Mesendoderm (in vitro differentiated cells): Measurements from ENCODE around the gene SLC16A14.

Experiments
- DNase-seq: peaks from one replicate; pipeline ENCODE4 v3.0.0; 2013
- H2AK5ac ChIP-seq: 2 replicates; pipeline ENCODE4 v1.6.1; 2013; ENCODE audit warnings: low read length, inconsistent platforms
- H2BK120ac ChIP-seq: 2 replicates; pipeline ENCODE4 v1.6.1; 2013; ENCODE audit warnings: low read depth, mild to moderate bottlenecking, low read length, moderate library complexity, mixed read lengths
- H2BK15ac ChIP-seq: replicated peaks from 2 replicates; pipeline ENCODE4 v1.6.1; 2013; ENCODE audit warnings: low read depth, mild to moderate bottlenecking, moderate library complexity
- H2BK5ac ChIP-seq: 2 replicates; pipeline ENCODE4 v1.6.1; 2013; ENCODE audit warnings: low read length, inconsistent platforms
- H3K18ac ChIP-seq: 2 replicates; pipeline ENCODE4 v1.6.1; 2013; ENCODE audit warnings: mild to moderate bottlenecking, low read length, mixed read lengths
- H3K23ac ChIP-seq: one replicate; pipeline ENCODE4 v1.6.1; 2013; ENCODE audit warnings: low read length
- H3K27ac ChIP-seq: 2 replicates; pipeline ENCODE4 v1.5.1; 2013; ENCODE audit warnings: low read depth, mild to moderate bottlenecking, inconsistent platforms, low read length, moderate library complexity
- H3K27me3 ChIP-seq: 2 replicates; pipeline ENCODE4 v1.6.1; 2013; ENCODE audit warnings: low read length, control low read depth, mild to moderate bottlenecking, inconsistent platforms; ENCODE audit not compliant: insufficient read depth, poor library complexity
- H3K36me3 ChIP-seq: 2 replicates; pipeline ENCODE4 v1.6.1; 2013; ENCODE audit warnings: low read length, inconsistent platforms; ENCODE audit not compliant: control insufficient read depth, insufficient read depth
- H3K4ac ChIP-seq: one replicate; pipeline ENCODE4 v1.6.1; 2013; ENCODE audit warnings: low read depth, mild to moderate bottlenecking, low read length, moderate library complexity
- H3K4me1 ChIP-seq: 2 replicates; pipeline ENCODE4 v1.6.1; 2013; ENCODE audit warnings: low read depth, low read length, inconsistent platforms; ENCODE audit not compliant: control insufficient read depth
- H3K4me2 ChIP-seq: 2 replicates; pipeline ENCODE4 v1.6.1; 2013; ENCODE audit warnings: low read length
- H3K4me3 ChIP-seq: 2 replicates; pipeline ENCODE4 v1.5.1; 2013; ENCODE audit warnings: mild to moderate bottlenecking, low read length
- H3K56ac ChIP-seq: one replicate; pipeline ENCODE4 v1.6.1; 2013; ENCODE audit warnings: low read length
- H3K79me1 ChIP-seq: 2 replicates; pipeline ENCODE4 v1.6.1; 2013; ENCODE audit warnings: low read length, inconsistent platforms
- H3K79me2 ChIP-seq: 2 replicates; pipeline ENCODE4 v1.6.1; 2013; ENCODE audit warnings: mild to moderate bottlenecking, low read length; ENCODE audit not compliant: control insufficient read depth, insufficient read depth
- H3K9ac ChIP-seq: 2 replicates; pipeline ENCODE4 v1.6.1; 2013; ENCODE audit warnings: low read length, inconsistent platforms
- H4K5ac ChIP-seq: one replicate; pipeline ENCODE4 v1.6.1; 2013; ENCODE audit warnings: low read length
- H4K8ac ChIP-seq: one replicate; pipeline ENCODE4 v1.6.1; 2013; ENCODE audit warnings: low read depth, mild to moderate bottlenecking, control low read depth, low read length, moderate library complexity
- WGBS: extraction: QIAGEN DNeasy Blood & Tissue Kit; methylation state at CpG from one replicate; pipeline ENCODE4 v1.1.7; 2013; ENCODE audit warnings: low lambda C conversion rate, missing lambda C conversion rate; ENCODE audit not compliant: insufficient coverage; ENCODE audit errors: extremely low coverage; 5-methylcytosine and 5-hydroxymethylcytosine counted together

SLC16A14 gene

GRCh38 chr2:230085201-230085600 lies 16.5 kb upstream of the SLC16A14 start:
- H3K4me2 ChIP-seq = no peak overlapping the region
- H3K79me2 ChIP-seq = no peaks in the 10 kb centered on the region
- H2BK120ac ChIP-seq = no peak overlapping the region
- H3K23ac ChIP-seq = no peak overlapping the region
- no peak overlapping the region for H3K27ac ChIP-seq
- no peak overlapping the region for H3K4me3 ChIP-seq
- H3K4me1 ChIP-seq = no peaks in the 10 kb centered on the region
- no peaks in the 10 kb centered on the region for H3K27me3 ChIP-seq
- H3K56ac ChIP-seq = no peak overlapping the region
- no CpG with 5 or more reads among the region's 7 CpGs for WGBS
- no peak overlapping the region for H3K9ac ChIP-seq
- no peak overlapping the region for H4K5ac ChIP-seq
- H3K18ac ChIP-seq = no peak overlapping the region
- no peak overlapping the region for H2BK5ac ChIP-seq
- H2BK15ac ChIP-seq = no peak overlapping the region
- H3K79me1 ChIP-seq = no peaks in the 10 kb centered on the region
- DNase-seq = no peak
- H4K8ac ChIP-seq = no peak overlapping the region
- no peaks in the 10 kb centered on the region for H3K36me3 ChIP-seq
- H2AK5ac ChIP-seq = no peak overlapping the region
- no peak overlapping the region for H3K4ac ChIP-seq

- no peak overlapping the region for H2BK15ac ChIP-seq
- no CpG with 5 or more reads among the region's 5 CpGs for WGBS
- peak; percentile 7 for DNase-seq
These were observed 9.3 kb upstream of the SLC16A14 start for GRCh38 chr2:230077851-230078547.

DNA sequence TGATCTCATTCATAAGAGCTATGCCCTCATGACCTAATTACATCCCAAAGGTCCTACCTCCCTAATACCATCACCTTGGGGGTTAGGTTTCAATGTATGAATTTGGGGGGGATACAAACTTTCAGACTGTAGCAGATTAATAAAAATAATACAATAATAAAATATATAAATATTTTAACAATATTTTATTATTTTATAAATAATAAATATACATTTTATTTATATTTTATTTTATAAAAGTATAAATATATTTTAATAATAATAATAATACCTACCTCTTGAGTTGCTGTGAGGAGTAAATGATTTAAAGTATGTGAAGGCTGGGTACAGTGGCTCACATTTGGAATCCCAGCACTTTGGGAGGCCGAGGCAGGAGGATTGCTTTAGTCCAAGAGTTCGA lies 8.1 kb upstream of the SLC16A14 start:
- Histone ChIP-seq H3K36me3 (no peaks in the 10 kb centered on the region), H3K79me2 (no peaks in the 10 kb centered on the region), H4K8ac (no peak overlapping the region), H2BK120ac (no peak overlapping the region), H3K79me1 (no peaks in the 10 kb centered on the region), H2BK5ac (no peak overlapping the region), H3K18ac (no peak overlapping the region), H3K56ac (no peak overlapping the region), H3K23ac (no peak overlapping the region), H3K4me1 (no peaks in the 10 kb centered on the region), H2AK5ac (no peak overlapping the region), H3K4ac (no peak overlapping the region), H3K9ac (no peak overlapping the region), H3K4me2 (no peak overlapping the region), H3K27ac (no peak overlapping the region), H3K27me3 (no peaks in the 10 kb centered on the region), H3K4me3 (no peak overlapping the region), H4K5ac (no peak overlapping the region), H2BK15ac (no peak overlapping the region)
- no CpG with 5 or more reads among the region's 2 CpGs for WGBS
- no peak for DNase-seq

More at GRCh38 chr2:230077851-230078547, 9.3 kb upstream of the SLC16A14 start:
- H3K18ac ChIP-seq = no peak overlapping the region
- no peak overlapping the region for H2AK5ac ChIP-seq
- no peak overlapping the region for H4K8ac ChIP-seq
- H3K27ac ChIP-seq = no peak overlapping the region
- no peaks in the 10 kb centered on the region for H3K79me2 ChIP-seq
- no peak overlapping the region for H3K23ac ChIP-seq
- no peak overlapping the region for H3K4ac ChIP-seq
- H3K4me3 ChIP-seq = no peak overlapping the region
- H3K9ac ChIP-seq = no peak overlapping the region
- H2BK5ac ChIP-seq = no peak overlapping the region
- H3K4me1 ChIP-seq = no peaks in the 10 kb centered on the region
- H3K27me3 ChIP-seq = no peaks in the 10 kb centered on the region
- H3K4me2 ChIP-seq = no peak overlapping the region
- H3K56ac ChIP-seq = no peak overlapping the region
- H3K79me1 ChIP-seq = no peaks in the 10 kb centered on the region
- H4K5ac ChIP-seq = no peak overlapping the region
- no peaks in the 10 kb centered on the region for H3K36me3 ChIP-seq
- H2BK120ac ChIP-seq = no peak overlapping the region

DNA sequence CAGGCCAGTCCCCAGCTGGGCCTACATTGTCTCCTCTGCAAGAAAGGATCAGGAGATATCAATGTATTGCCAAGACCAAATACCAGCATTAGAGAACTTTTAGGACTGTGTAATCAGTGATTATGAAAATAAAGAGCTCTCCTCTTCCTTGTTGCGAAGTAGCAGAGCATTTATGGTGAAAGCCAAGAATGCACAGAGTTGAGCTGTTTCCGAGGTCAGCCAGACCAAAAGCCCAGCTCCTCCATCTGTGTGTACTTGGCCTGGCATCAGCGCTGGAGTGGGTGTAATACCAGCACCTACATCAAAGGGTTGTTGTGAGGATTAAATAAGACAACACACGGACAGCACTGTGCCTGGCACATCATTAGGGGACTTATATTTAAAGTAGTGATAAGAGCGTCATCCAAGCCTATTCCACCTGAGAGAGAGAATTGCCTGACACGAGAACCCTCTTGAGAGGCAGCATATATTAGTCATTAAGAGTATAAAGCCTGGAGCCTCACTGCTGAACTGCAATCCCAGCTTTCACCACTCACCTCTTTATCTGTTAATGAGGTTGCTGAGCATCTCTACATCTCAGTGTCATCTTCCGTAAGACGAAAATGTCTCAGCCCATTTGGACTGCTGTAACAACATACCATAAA lies 7.4 kb upstream of the SLC16A14 start:
- no peak overlapping the region for H2BK5ac ChIP-seq
- no peak overlapping the region for H4K5ac ChIP-seq
- H3K4ac ChIP-seq = no peak overlapping the region
- H3K36me3 ChIP-seq = no peaks in the 10 kb centered on the region
- no peak overlapping the region for H3K18ac ChIP-seq
- no peaks in the 10 kb centered on the region for H3K27me3 ChIP-seq
- H3K4me3 ChIP-seq = no peak overlapping the region
- H3K56ac ChIP-seq = no peak overlapping the region
- no CpG with 5 or more reads among the region's 8 CpGs for WGBS
- no peaks in the 10 kb centered on the region for H3K79me2 ChIP-seq
- H2BK15ac ChIP-seq = no peak overlapping the region
- H3K23ac ChIP-seq = no peak overlapping the region
- DNase-seq = no peak
- no peak overlapping the region for H3K27ac ChIP-seq
- no peaks in the 10 kb centered on the region for H3K4me1 ChIP-seq
- no peak overlapping the region for H2BK120ac ChIP-seq
- H2AK5ac ChIP-seq = no peak overlapping the region
- no peak overlapping the region for H3K4me2 ChIP-seq
- no peak overlapping the region for H4K8ac ChIP-seq
- no peaks in the 10 kb centered on the region for H3K79me1 ChIP-seq
- no peak overlapping the region for H3K9ac ChIP-seq

DNA sequence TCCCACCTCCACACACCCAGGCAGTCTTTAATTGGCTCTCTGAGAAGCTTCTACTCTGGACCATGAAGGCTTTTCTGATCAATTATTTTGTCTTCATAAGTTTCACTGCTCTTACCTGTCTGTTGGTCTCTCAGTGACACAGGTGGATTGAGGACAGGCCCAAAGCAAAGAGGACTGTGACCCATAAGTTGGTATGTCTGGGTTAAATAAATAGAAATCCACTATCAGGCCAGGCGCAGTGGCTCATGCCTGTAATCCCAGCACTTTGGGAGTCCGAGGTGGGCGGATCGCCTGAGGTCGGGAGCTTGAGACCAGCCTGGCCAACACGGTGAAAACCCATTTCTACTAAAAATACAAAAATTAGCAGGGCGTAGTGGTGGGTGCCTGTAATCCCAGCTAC lies 2.7 kb upstream of the SLC16A14 start:
- Histone ChIP-seq H3K79me2 (no peaks in the 10 kb centered on the region), H3K36me3 (no peaks in the 10 kb centered on the region), H3K79me1 (no peaks in the 10 kb centered on the region), H2BK15ac (no peak overlapping the region), H4K5ac (no peak overlapping the region), H3K4ac (no peak overlapping the region), H3K27me3 (no peaks in the 10 kb centered on the region), H3K56ac (no peak overlapping the region), H2BK5ac (no peak overlapping the region), H2BK120ac (no peak overlapping the region), H2AK5ac (no peak overlapping the region), H3K23ac (no peak overlapping the region), H3K9ac (no peak overlapping the region), H3K18ac (no peak overlapping the region), H3K4me2 (no peak overlapping the region), H3K27ac (no peak overlapping the region), H4K8ac (no peak overlapping the region), H3K4me1 (peaks cover 2% of the 10 kb centered on the region), H3K4me3 (no peak overlapping the region)
- WGBS = no CpG with 5 or more reads among the region's 7 CpGs
- DNase-seq = no peak
